Measurements from ENCODE around the gene ZNF99. TPM values are rescaled to one million over a fixed set of nuclear protein-coding genes. Genes with fewer than 3 reads are reported as not detected.
A peak's percentile ranks its signal among the peaks of the same experiment; 100 is the strongest.

ZNF99 gene
- total RNA-seq, result under 1 TPM; 0.30 to 0.87 (median 0.61) TPM

DNA sequence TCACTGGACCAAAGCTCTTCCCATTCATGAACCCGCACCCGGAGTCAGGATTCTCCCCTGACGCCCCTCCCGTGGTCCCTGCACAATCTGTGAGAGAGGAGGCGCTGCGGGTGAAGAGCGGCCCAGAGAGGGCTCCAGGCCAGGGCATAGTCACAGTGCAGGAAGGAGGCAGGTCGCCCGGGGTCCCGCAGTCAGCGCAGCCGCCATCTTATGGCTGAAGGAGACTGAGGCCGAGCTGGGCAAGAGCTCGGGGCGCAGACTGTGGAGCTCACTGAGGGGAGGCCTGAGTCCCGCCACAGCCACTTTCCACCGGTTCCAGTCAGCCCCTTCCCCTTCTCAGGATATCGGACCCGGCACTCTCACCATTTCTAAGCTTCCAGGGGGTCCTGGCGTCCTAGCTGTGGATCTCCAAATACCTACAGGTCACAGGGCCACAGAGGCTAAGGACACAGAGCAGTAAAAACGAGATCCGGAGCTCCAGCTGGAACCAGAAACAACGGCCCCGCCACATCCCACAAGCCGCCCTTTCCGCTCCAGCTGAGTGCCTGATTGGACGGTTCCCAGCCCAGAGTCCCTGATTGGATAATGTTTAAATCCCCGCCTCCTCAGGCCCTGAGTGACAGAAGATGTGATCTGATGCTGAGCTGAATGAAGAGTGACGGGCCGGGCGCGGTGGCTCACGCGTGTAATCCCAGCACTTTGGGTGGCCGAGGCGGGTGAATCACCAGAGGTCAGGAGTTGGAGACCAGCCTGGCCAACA, at the start of gene ZNF99:
TSS of gene ZNF99 (minus strand) at position 501 of the 760 bp plus-strand sequence. CDS start at position 366, 135 bp downstream.
- peak; percentile 19 to 59 for DNase-seq (ENCODE audit: low spot score in 2 of 2)
- H3K27ac ChIP-seq, result no peak within 1 kb of the TSS
- WGBS, 2 donors, result 11 to 15% methylated on average over 27 to 35 of the region's 36 CpGs

DNA sequence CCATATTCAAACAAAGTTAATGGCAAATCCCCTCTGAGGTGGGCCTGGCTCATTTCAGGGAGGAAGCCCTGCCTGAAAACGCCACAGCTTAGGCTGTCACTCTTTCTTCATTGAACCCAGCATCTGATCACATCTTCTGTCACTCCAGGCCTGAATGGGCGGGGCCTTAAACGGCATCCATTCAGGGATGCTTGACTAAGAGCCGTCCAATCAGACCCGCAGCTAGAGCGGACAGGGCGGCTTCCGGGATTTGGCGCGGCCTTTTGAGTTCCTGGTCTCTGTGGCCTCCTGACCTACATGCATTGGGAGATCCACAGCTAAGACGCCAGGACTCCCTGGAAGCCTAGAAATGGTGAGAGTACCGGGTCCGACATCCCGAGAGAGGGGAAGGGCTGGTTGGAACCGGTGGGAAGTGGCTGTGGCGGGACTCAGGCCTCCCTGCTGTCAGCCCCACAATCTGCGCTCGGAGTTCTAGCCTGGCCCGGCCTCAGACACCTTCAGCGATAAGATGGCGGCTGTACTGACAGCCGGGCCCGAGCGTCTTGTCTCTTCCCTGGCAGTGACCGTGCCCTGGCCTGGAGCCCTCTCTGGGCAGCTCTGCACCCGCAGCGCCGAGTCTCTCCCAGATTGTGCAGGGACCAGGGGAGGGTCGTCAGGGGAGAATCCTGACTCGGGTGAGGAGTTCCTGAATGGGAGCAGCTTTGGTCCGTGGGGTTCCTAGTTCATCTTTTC, 48.2 kb upstream of the ZNF99 start, which contains the start of gene ZNF723:
TSS of gene ZNF723 (plus strand) at position 261 of the 732 bp plus-strand sequence. CDS start at position 350, 89 bp downstream.
- H3K4me3 ChIP-seq, result no peak within 1 kb of the TSS
- TF ChIP-seq EP300 (IDR thresholded peaks at IDR 0.05) (no peak), CTCF (IDR thresholded peaks at IDR 0.05) (no peak), POLR2A (IDR thresholded peaks at IDR 0.05) (no peak)
- no peak within 1 kb of the TSS for H3K27ac ChIP-seq
- H3K36me3 ChIP-seq, result no peaks in the 10 kb centered on the region
- H3K27me3 ChIP-seq, result no peaks in the 10 kb centered on the region
- no peaks in the 10 kb centered on the region for H3K4me1 ChIP-seq
- no peak for DNase-seq (ENCODE audit: low spot score in 2 of 2)
- 20 to 30% methylated on average over 22 to 24 of the region's 31 CpGs for WGBS, 2 donors
- peaks cover 0 to 45% (median 0%) of the 10 kb centered on the region in 4 donors for H3K9me3 ChIP-seq

More for the DNA sequence above, at the start of gene ZNF99:
- TF ChIP-seq CTCF (IDR thresholded peaks at IDR 0.05), result no peak
- no peak for TF ChIP-seq POLR2A (IDR thresholded peaks at IDR 0.05)
- no peak for TF ChIP-seq EP300 (IDR thresholded peaks at IDR 0.05)
- Histone ChIP-seq H3K27me3 (no peaks in the 10 kb centered on the region), H3K4me3 (peak within 1 kb of the TSS in 3 of 4 donors; percentile 26 to 43 (median 29)), H3K9me3 (peaks cover 0 to 10% (median 0%) of the 10 kb centered on the region in 4 donors), H3K36me3 (no peaks in the 10 kb centered on the region), H3K4me1 (no peaks in the 10 kb centered on the region)

- no peak for TF ChIP-seq CTCF (IDR thresholded peaks at IDR 0.05)
- no peak for TF ChIP-seq EP300 (IDR thresholded peaks at IDR 0.05)
- no peak for TF ChIP-seq POLR2A (IDR thresholded peaks at IDR 0.05)
- Histone ChIP-seq H3K4me3 (no peak overlapping the region), H3K9me3 (peaks cover 0 to 45% (median 0%) of the 10 kb centered on the region in 4 donors), H3K4me1 (no peaks in the 10 kb centered on the region), H3K36me3 (no peaks in the 10 kb centered on the region), H3K27ac (no peak overlapping the region), H3K27me3 (no peaks in the 10 kb centered on the region)
- WGBS, 2 donors, result 90 to 98% methylated on average over 11 of the region's 11 CpGs
- DNase-seq (ENCODE audit: low spot score in 2 of 2), result no peak
These were observed 47.3 kb upstream of the ZNF99 start for GRCh38 chr19:22831211-22831610.

GRCh38 chr19:22814124-22814523, 30.2 kb upstream of the ZNF99 start:
- TF ChIP-seq EP300 (IDR thresholded peaks at IDR 0.05) (no peak), CTCF (IDR thresholded peaks at IDR 0.05) (no peak), POLR2A (IDR thresholded peaks at IDR 0.05) (no peak)
- H3K4me1 ChIP-seq, result no peaks in the 10 kb centered on the region
- H3K36me3 ChIP-seq, result no peaks in the 10 kb centered on the region
- H3K27ac ChIP-seq, result no peak overlapping the region
- H3K9me3 ChIP-seq, result peaks cover 0 to 22% (median 0%) of the 10 kb centered on the region in 4 donors
- WGBS, 2 donors, result 78 to 83% methylated on average over 2 of the region's 2 CpGs
- no peaks in the 10 kb centered on the region for H3K27me3 ChIP-seq
- H3K4me3 ChIP-seq, result no peak overlapping the region
- no peak for DNase-seq (ENCODE audit: low spot score in 2 of 2)
